GM12878 (cell line): ENCODE data around the gene FLT4.
"Not testable (repeated sequence)": the region's sequence is repeated elsewhere in the genome, so short reads cannot be mapped to it uniquely, and the experiment has no call there.

ENCODE experiments used
- CTCF ChIP-seq, 3 experiments: IDR thresholded peaks in 2 of 3; conservative IDR thresholded peaks in 1 of 3; 2 replicates each; pipeline ENCODE4 v1.5.1; 2011; ENCODE audit warnings: low read depth in 3 of 3, low read length in 3 of 3, mild to moderate bottlenecking in 3 of 3, control low read depth in 2 of 3, moderate library complexity in 2 of 3, inconsistent platforms in 1 of 3, mixed read lengths in 1 of 3; ENCODE audit not compliant: control insufficient read depth in 2 of 3, insufficient read depth in 1 of 3; ENCODE audit errors: extremely low read depth in 1 of 3
- KDM1A ChIP-seq: fragments of 200-600 bp; sonication (generic); IDR thresholded peaks from 2 replicates; pipeline ENCODE4 v1.6.1; 2016; ENCODE audit warnings: borderline replicate concordance
- NR2C1 ChIP-seq: fragments of 450-650 bp; IDR thresholded peaks from 2 replicates; pipeline ENCODE4 v1.6.1; 2017; ENCODE audit warnings: antibody characterized with exemption, mild to moderate bottlenecking, moderate library complexity
- SMAD1 ChIP-seq: fragments of 450-650 bp; IDR thresholded peaks from 2 replicates; pipeline ENCODE4 v1.6.1; 2018; ENCODE audit warnings: mild to moderate bottlenecking, low read depth; ENCODE audit not compliant: partially characterized antibody
- ZBTB40 ChIP-seq: fragments of 450-650 bp; IDR thresholded peaks from 2 replicates; pipeline ENCODE4 v1.6.1; 2016; ENCODE audit warnings: mild to moderate bottlenecking, moderate library complexity, borderline replicate concordance

- TF ChIP-seq NR2C1; CTCF (IDR thresholded peaks at IDR 0.05 in 2 of 3, conservative IDR thresholded peaks at IDR 0.05 in 1 of 3; ENCODE audit: control insufficient read depth in 2 of 3, extremely low read depth in 1 of 3, insufficient read depth in 1 of 3, low read depth in 3 of 3, low read length in 3 of 3); ZBTB40; SMAD1; KDM1A: not testable (repeated sequence)
Observed at GRCh38 chr5:180671958-180672524, 22.6 kb upstream of the FLT4 start.
